ENCODE data around the gene LRCH3.

DNA sequence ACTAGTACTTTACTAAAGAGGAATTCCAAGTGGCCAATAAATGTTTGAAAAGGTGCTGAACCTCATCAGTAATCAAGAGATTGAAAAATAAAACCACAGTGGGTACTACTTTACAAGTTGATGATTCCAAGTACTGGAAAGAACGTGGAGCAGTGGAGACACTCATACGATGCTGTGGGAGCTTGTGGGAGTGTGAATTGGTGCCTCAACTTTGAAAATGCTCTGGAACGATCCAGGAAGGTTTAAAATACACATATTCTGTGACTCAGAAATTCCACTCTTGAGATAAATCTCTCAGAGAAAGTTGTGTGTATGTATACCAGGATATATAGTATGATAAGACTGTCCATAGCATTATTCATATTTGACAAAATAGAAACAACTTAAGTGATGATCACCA lies 9.3 kb downstream of the LRCH3 start:
- TF ChIP-seq ZNF837 (tag by site-specific recombination; IDR thresholded peaks at IDR 0.05) (no peak), ZNF266 (tag by site-specific recombination; IDR thresholded peaks at IDR 0.05; ENCODE audit: low read depth) (no peak), ZNF221 (tag by site-specific recombination; IDR thresholded peaks at IDR 0.05; ENCODE audit: borderline replicate concordance) (no peak), ZNF791 (tag by site-specific recombination; IDR thresholded peaks at IDR 0.05) (no peak)

Data from HEK293 (cell line).